T-cell (primary cell): ENCODE measurements around the gene PROX2. TPM values are rescaled to one million over a fixed set of nuclear protein-coding genes. Genes with fewer than 3 reads are reported as not detected.
A peak's percentile ranks its signal among the peaks of the same experiment; 100 is the strongest.

Experiments used
- ATAC-seq, 4 experiments: fragments of 200-7000 bp in 3 of 4; fragments of 150-1000 bp in 1 of 4; cut with Tn5 transposase; replicated peaks in 1 of 4; 1 replicate in 3 of 4; 2 replicates in 1 of 4; pipeline ENCODE4 v1.10.0; 2021; ENCODE audit warnings: moderate library complexity in 3 of 4, mild to moderate bottlenecking in 2 of 4, moderate number of reproducible peaks in 1 of 4
- CTCF ChIA-PET, 2 donors: fragments of 300-600 bp; sonication (Branson Sonifier 250); formaldehyde crosslinking; loops; one replicate each; lab custom pipeline; 2022; ENCODE audit warnings: antibody characterized with exemption in 2 of 2; lab: Charles Lee
- POLR2A ChIA-PET, 2 donors: fragments of 300-600 bp; sonication (Branson Sonifier 250); formaldehyde crosslinking; loops; one replicate each; lab custom pipeline; 2022; ENCODE audit warnings: antibody characterized with exemption in 2 of 2; lab: Charles Lee
- DNase-seq, 35 experiments: peaks; one replicate each; pipeline versions ENCODE4 v3.0.0 to v3.0.0-alpha.2; 2013 to 2023
- H3K27ac ChIP-seq: one replicate; pipeline ENCODE4 v1.5.1; 2013; ENCODE audit warnings: low read length
- H3K27me3 ChIP-seq, 2 experiments: replicated peaks in 1 of 2; 1 replicate in 1 of 2; 2 replicates in 1 of 2; pipeline versions ENCODE4 v1.6.1 to v1.7.0; 2013; ENCODE audit warnings: low read length in 1 of 2, mixed read lengths in 1 of 2; ENCODE audit not compliant: control insufficient read depth in 2 of 2, insufficient read depth in 2 of 2; ENCODE audit errors: extremely low read depth in 1 of 2
- H3K36me3 ChIP-seq, 2 donors: 1 replicate in 1 of 2; 2 replicates in 1 of 2; pipeline versions ENCODE4 v1.6.1 to v1.7.0; 2013; ENCODE audit warnings: low read length in 1 of 2; ENCODE audit not compliant: control insufficient read depth in 2 of 2, insufficient read depth in 1 of 2; ENCODE audit errors: extremely low read depth in 1 of 2
- H3K4me1 ChIP-seq, 2 experiments: 1 replicate in 1 of 2; 2 replicates in 1 of 2; pipeline versions ENCODE4 v1.6.1 to v1.7.0; 2013; ENCODE audit warnings: low read length in 2 of 2, mixed read lengths in 1 of 2; ENCODE audit not compliant: insufficient read depth in 2 of 2, control insufficient read depth in 1 of 2; ENCODE audit errors: extremely low read depth in 1 of 2
- H3K4me3 ChIP-seq, 2 donors: 1 replicate in 1 of 2; 2 replicates in 1 of 2; pipeline versions ENCODE4 v1.5.1 to v1.7.0; 2013; ENCODE audit warnings: mild to moderate bottlenecking in 2 of 2, low read length in 1 of 2, moderate library complexity in 1 of 2; ENCODE audit not compliant: control insufficient read depth in 1 of 2; ENCODE audit errors: extremely low read depth in 1 of 2
- H3K9me3 ChIP-seq: 2 replicates; pipeline ENCODE4 v1.7.0; 2013
- H3K27ac Mint-ChIP-seq, 2 donors: one replicate each; pipeline ENCODE4 v1.8.0; 2020 to 2021; ENCODE audit warnings: mild to moderate bottlenecking in 2 of 2, mixed read lengths in 2 of 2
- H3K27me3 Mint-ChIP-seq, 2 donors: one replicate each; pipeline ENCODE4 v1.8.0; 2021 to 2022; ENCODE audit warnings: mixed read lengths in 2 of 2
- H3K36me3 Mint-ChIP-seq: one replicate; pipeline ENCODE4 v1.8.0; 2021; ENCODE audit warnings: mixed read lengths
- H3K4me1 Mint-ChIP-seq, 3 donors: one replicate each; pipeline ENCODE4 v1.8.0; 2020 to 2022; ENCODE audit warnings: mixed read lengths in 3 of 3, mild to moderate bottlenecking in 1 of 3
- H3K4me3 Mint-ChIP-seq, 3 donors: one replicate each; pipeline ENCODE4 v1.8.0; 2020 to 2022; ENCODE audit warnings: mild to moderate bottlenecking in 3 of 3, mixed read lengths in 3 of 3, moderate library complexity in 3 of 3
- H3K9me3 Mint-ChIP-seq, 3 donors: one replicate each; pipeline ENCODE4 v1.8.0; 2020 to 2022; ENCODE audit warnings: mixed read lengths in 3 of 3
- WGBS: methylation state at CpG from one replicate; pipeline ENCODE4 v1.1.5; 2013; ENCODE audit warnings: missing lambda C conversion rate; ENCODE audit not compliant: insufficient coverage; 5-methylcytosine and 5-hydroxymethylcytosine counted together
- total RNA-seq, 35 experiments: library from RNA in 6 of 35; stranded (reverse) in 6 of 35; fragments of 120-200 nt in 1 of 35; gene quantifications; one replicate each; pipeline versions ENCODE4 v1.2.1 to v1.2.4 and lab custom pipeline; 2013 to 2026

The PROX2 gene
- total RNA-seq, 5 donors from 2014 or later (not counting 1 experiment from before 2014, with no cell fraction given) = 0.10 to 0.12 TPM; not detected in 3

GRCh38 chr14:74867673-74868072 lies 8.3 kb downstream of the PROX2 start:
- no peak overlapping the region for H3K4me3 ChIP-seq
- peak; percentile 88 to 97 (median 95) for ATAC-seq
- peak overlapping the region; percentile 80 to 91 for H3K27ac Mint-ChIP-seq
- no peaks in the 10 kb centered on the region for H3K27me3 ChIP-seq
- H3K4me1 Mint-ChIP-seq = peaks cover 21 to 26% (median 23%) of the 10 kb centered on the region in 3 donors
- ChIA-PET POLR2A (interaction anchor here (0.5 to 1.0 kb wide), 2 partner anchors 13 to 115 kb away, joined by 3 to 4 read pairs; no protein-coding TSS in a partner anchor), CTCF (interaction anchor here (0.5 to 3.0 kb wide), 17 partner anchors 9 to 1183 kb away, joined by 3 to 12 read pairs (median 4); partner anchors contain the start of gene PROX2 (in 1 of the 2))
- peaks cover 11 to 13% of the 10 kb centered on the region in 2 experiments for H3K4me1 ChIP-seq
- H3K4me3 Mint-ChIP-seq = peak overlapping the region in 2 of 3 donors; percentile 37 to 48
- DNase-seq = peak in 32 of 35 experiments; percentile 6 to 56 (median 28)
- WGBS = 19% methylated on average over 3 of the region's 5 CpGs
- H3K36me3 Mint-ChIP-seq = no peaks in the 10 kb centered on the region
- no peaks in the 10 kb centered on the region for H3K27me3 Mint-ChIP-seq
- peak overlapping the region; percentile 46 for H3K27ac ChIP-seq
- no peaks in the 10 kb centered on the region for H3K36me3 ChIP-seq
- H3K9me3 Mint-ChIP-seq = no peaks in the 10 kb centered on the region
- H3K9me3 ChIP-seq = no peaks in the 10 kb centered on the region

GRCh38 chr14:74866708-74867389 lies 9.1 kb downstream of the PROX2 start:
- no peak for DNase-seq
- no peaks in the 10 kb centered on the region for H3K36me3 Mint-ChIP-seq
- no peaks in the 10 kb centered on the region for H3K27me3 Mint-ChIP-seq
- Histone ChIP-seq H3K4me1 (peaks cover 11 to 13% of the 10 kb centered on the region in 2 experiments), H3K27ac (peak overlapping the region; percentile 46), H3K4me3 (no peak overlapping the region), H3K36me3 (no peaks in the 10 kb centered on the region), H3K27me3 (no peaks in the 10 kb centered on the region), H3K9me3 (no peaks in the 10 kb centered on the region)
- H3K4me1 Mint-ChIP-seq = peaks cover 21 to 26% (median 23%) of the 10 kb centered on the region in 3 donors
- no peaks in the 10 kb centered on the region for H3K9me3 Mint-ChIP-seq
- H3K4me3 Mint-ChIP-seq = peak overlapping the region in 2 of 3 donors; percentile 32 to 48
- 73% methylated on average over 3 of the region's 3 CpGs for WGBS
- ATAC-seq = peak in 3 of 4 experiments; percentile 52 to 57 (median 56)
- peak overlapping the region; percentile 80 to 91 for H3K27ac Mint-ChIP-seq
- ChIA-PET POLR2A (interaction anchor here (0.5 to 1.0 kb wide), 3 partner anchors 14 to 116 kb away, joined by 3 to 4 read pairs (median 3); no protein-coding TSS in a partner anchor), CTCF (interaction anchor here (0.8 to 3.0 kb wide), 6 partner anchors 11 to 39 kb away, joined by 3 to 12 read pairs (median 8); no protein-coding TSS in a partner anchor)

GRCh38 chr14:74865156-74865555 lies 10.8 kb downstream of the PROX2 start:
- CTCF ChIA-PET = interaction anchor here (0.6 to 6.3 kb wide), 4 partner anchors 9 to 64 kb away, joined by 3 to 79 read pairs (median 6); no protein-coding TSS in a partner anchor
- no peak for ATAC-seq
- H3K4me1 Mint-ChIP-seq = peaks cover 27 to 34% (median 29%) of the 10 kb centered on the region in 3 donors
- no peak for DNase-seq
- no peak overlapping the region for H3K4me3 Mint-ChIP-seq
- H3K4me3 ChIP-seq = no peak overlapping the region
- no peak overlapping the region for H3K27ac ChIP-seq
- H3K36me3 ChIP-seq = no peaks in the 10 kb centered on the region
- WGBS = 90% methylated on average over 2 of the region's 5 CpGs
- H3K4me1 ChIP-seq = peaks cover 11 to 22% of the 10 kb centered on the region in 2 experiments
- no peaks in the 10 kb centered on the region for H3K27me3 ChIP-seq
- no peaks in the 10 kb centered on the region for H3K27me3 Mint-ChIP-seq
- no peak overlapping the region for H3K27ac Mint-ChIP-seq
- POLR2A ChIA-PET = interaction anchor here in 1 of 2 donors (0.7 to 1.0 kb wide), 2 partner anchors 12 to 153 kb away, joined by 3 to 5 read pairs; no protein-coding TSS in a partner anchor
- H3K9me3 Mint-ChIP-seq = no peaks in the 10 kb centered on the region
- no peaks in the 10 kb centered on the region for H3K36me3 Mint-ChIP-seq
- no peaks in the 10 kb centered on the region for H3K9me3 ChIP-seq

GRCh38 chr14:74864198-74864597 lies 11.7 kb downstream of the PROX2 start:
- Histone ChIP-seq H3K36me3 (no peaks in the 10 kb centered on the region), H3K4me1 (peaks cover 11 to 22% of the 10 kb centered on the region in 2 experiments), H3K9me3 (no peaks in the 10 kb centered on the region), H3K27me3 (no peaks in the 10 kb centered on the region), H3K4me3 (no peak overlapping the region), H3K27ac (no peak overlapping the region)
- no peak overlapping the region for H3K4me3 Mint-ChIP-seq
- no peaks in the 10 kb centered on the region for H3K36me3 Mint-ChIP-seq
- ChIA-PET POLR2A (interaction anchor here (0.6 to 1.0 kb wide), 4 partner anchors 11 to 186 kb away, joined by 3 to 10 read pairs (median 4); no protein-coding TSS in a partner anchor), CTCF (interaction anchor here (0.7 to 6.3 kb wide), 6 partner anchors 10 to 224 kb away, joined by 4 to 79 read pairs (median 6); no protein-coding TSS in a partner anchor)
- H3K27ac Mint-ChIP-seq = no peak overlapping the region
- peaks cover 27 to 34% (median 29%) of the 10 kb centered on the region in 3 donors for H3K4me1 Mint-ChIP-seq
- no peak for DNase-seq
- no peak for ATAC-seq
- no peaks in the 10 kb centered on the region for H3K9me3 Mint-ChIP-seq
- WGBS = 91% methylated on average over 6 of the region's 9 CpGs
- H3K27me3 Mint-ChIP-seq = no peaks in the 10 kb centered on the region

- 65% methylated on average over 9 of the region's 9 CpGs for WGBS
- no peak for DNase-seq
- no peaks in the 10 kb centered on the region for H3K27me3 Mint-ChIP-seq
Measured at GRCh38 chr14:74863274-74863673, 12.7 kb downstream of the PROX2 start.

GRCh38 chr14:74861734-74862090 lies 14.2 kb downstream of the PROX2 start:
- Mint-ChIP-seq H3K4me3 (no peak overlapping the region), H3K36me3 (peaks cover 2% of the 10 kb centered on the region), H3K27ac (no peak overlapping the region), H3K27me3 (no peaks in the 10 kb centered on the region), H3K4me1 (peaks cover 13 to 21% (median 14%) of the 10 kb centered on the region in 3 donors), H3K9me3 (no peaks in the 10 kb centered on the region)
- WGBS = 100% methylated on average over 1 of the region's 3 CpGs
- Histone ChIP-seq H3K9me3 (no peaks in the 10 kb centered on the region), H3K4me3 (no peak overlapping the region), H3K36me3 (peaks cover 0 to 5% of the 10 kb centered on the region in 2 donors), H3K27me3 (no peaks in the 10 kb centered on the region), H3K27ac (no peak overlapping the region), H3K4me1 (peaks cover under 1 to 10% of the 10 kb centered on the region in 2 experiments)
- ChIA-PET POLR2A (interaction anchor here in 1 of 2 donors (0.5 to 0.8 kb wide), 3 partner anchors 44 to 223 kb away, joined by 3 to 6 read pairs (median 3); no protein-coding TSS in a partner anchor), CTCF (interaction anchor here (0.7 to 6.4 kb wide), 23 partner anchors 8 to 253 kb away, joined by 3 to 166 read pairs (median 4); partner anchors contain the start of genes DLST (in 1 of the 2), PROX2 (in 1 of the 2) and RPS6KL1 (in 1 of the 2))
- DNase-seq (no peak), ATAC-seq (no peak)

More at GRCh38 chr14:74863274-74863673, 12.7 kb downstream of the PROX2 start:
- ChIA-PET POLR2A (interaction anchor here in 1 of 2 donors (0.6 kb wide), 1 partner anchor 15 kb away, joined by 3 read pairs; no protein-coding TSS in a partner anchor), CTCF (interaction anchor here (0.6 to 6.3 kb wide), 5 partner anchors 9 to 225 kb away, joined by 4 to 79 read pairs (median 7); no protein-coding TSS in a partner anchor)
- H3K36me3 Mint-ChIP-seq = no peaks in the 10 kb centered on the region
- Histone ChIP-seq H3K27ac (no peak overlapping the region), H3K27me3 (no peaks in the 10 kb centered on the region), H3K9me3 (no peaks in the 10 kb centered on the region), H3K36me3 (no peaks in the 10 kb centered on the region), H3K4me1 (peaks cover 11 to 22% of the 10 kb centered on the region in 2 experiments), H3K4me3 (no peak overlapping the region)
- no peak overlapping the region for H3K4me3 Mint-ChIP-seq
- no peaks in the 10 kb centered on the region for H3K9me3 Mint-ChIP-seq
- H3K27ac Mint-ChIP-seq = no peak overlapping the region
- ATAC-seq = no peak
- H3K4me1 Mint-ChIP-seq = peaks cover 26 to 34% (median 27%) of the 10 kb centered on the region in 3 donors
